ENCODE data around the gene ST14. TPM values are rescaled to one million over a fixed set of nuclear protein-coding genes. Genes with fewer than 3 reads are reported as not detected.

Gene ST14
- total and polyA plus RNA-seq, 2 donors (not counting 3 experiments of a cell fraction or from before 2014, with no cell fraction given): 0.08 TPM; not detected in 1

- Histone ChIP-seq H3K27ac (ENCODE audit: insufficient read depth, low read depth, low read length) (no peak overlapping the region), H3K4me1 (ENCODE audit: control insufficient read depth, extremely low read depth, insufficient read depth, low read length) (no peaks in the 10 kb centered on the region), H3K27me3 (ENCODE audit: control insufficient read depth in 2 of 2, insufficient read depth in 2 of 2, low read length in 2 of 2) (no peaks in the 10 kb centered on the region), H3K36me3 (ENCODE audit: control insufficient read depth in 2 of 2, extremely low read depth in 1 of 2, insufficient read depth in 2 of 2, low read length in 2 of 2) (no peaks in the 10 kb centered on the region), H3K9me1 (replicated peaks; ENCODE audit: control insufficient read depth, extremely low read depth, insufficient read depth, low read length) (no peaks in the 10 kb centered on the region), H3K9me3 (replicated peaks; ENCODE audit: control insufficient read depth, insufficient read depth, low read length) (no peaks in the 10 kb centered on the region), H3K79me2 (ENCODE audit: control insufficient read depth, insufficient read depth, low read length) (no peaks in the 10 kb centered on the region), H3K9ac (replicated peaks; ENCODE audit: extremely low read depth, insufficient read depth, low read length) (no peak overlapping the region), H3K4me3 (replicated peaks in 1 of 3; ENCODE audit: insufficient read depth in 1 of 3, low read depth in 1 of 3, low read length in 3 of 3) (no peak overlapping the region), H2AFZ (ENCODE audit: low read depth, low read length) (no peak overlapping the region), H3K4me2 (ENCODE audit: insufficient read depth, low read length) (no peak overlapping the region), H4K20me1 (replicated peaks; ENCODE audit: control insufficient read depth, extremely low read depth, insufficient read depth, low read length) (no peaks in the 10 kb centered on the region)
- dilution Hi-C loops (cut with MboI; ENCODE audit: extremely low pct_ligation_motif_present, low sequenced_read_pairs) (no loop called here), intact Hi-C loops (cut with micrococcal nuclease) (no loop called here)
- DNase-seq (ENCODE audit: low read depth, low spot score) (no peak), FAIRE-seq (no peak)
- no TSS peak for BruUV-seq (replicated peaks)
- TF ChIP-seq MYC (IDR thresholded peaks at IDR 0.05; ENCODE audit: low read depth, low read length) (no peak), EZH2 (IDR thresholded peaks at IDR 0.05; ENCODE audit: borderline replicate concordance, low read depth, low read length, severe bottlenecking) (no peak), POLR2A (IDR thresholded peaks at IDR 0.05; ENCODE audit: low read depth, low read length) (no peak)
- TF ChIP-seq, protein P1, sequence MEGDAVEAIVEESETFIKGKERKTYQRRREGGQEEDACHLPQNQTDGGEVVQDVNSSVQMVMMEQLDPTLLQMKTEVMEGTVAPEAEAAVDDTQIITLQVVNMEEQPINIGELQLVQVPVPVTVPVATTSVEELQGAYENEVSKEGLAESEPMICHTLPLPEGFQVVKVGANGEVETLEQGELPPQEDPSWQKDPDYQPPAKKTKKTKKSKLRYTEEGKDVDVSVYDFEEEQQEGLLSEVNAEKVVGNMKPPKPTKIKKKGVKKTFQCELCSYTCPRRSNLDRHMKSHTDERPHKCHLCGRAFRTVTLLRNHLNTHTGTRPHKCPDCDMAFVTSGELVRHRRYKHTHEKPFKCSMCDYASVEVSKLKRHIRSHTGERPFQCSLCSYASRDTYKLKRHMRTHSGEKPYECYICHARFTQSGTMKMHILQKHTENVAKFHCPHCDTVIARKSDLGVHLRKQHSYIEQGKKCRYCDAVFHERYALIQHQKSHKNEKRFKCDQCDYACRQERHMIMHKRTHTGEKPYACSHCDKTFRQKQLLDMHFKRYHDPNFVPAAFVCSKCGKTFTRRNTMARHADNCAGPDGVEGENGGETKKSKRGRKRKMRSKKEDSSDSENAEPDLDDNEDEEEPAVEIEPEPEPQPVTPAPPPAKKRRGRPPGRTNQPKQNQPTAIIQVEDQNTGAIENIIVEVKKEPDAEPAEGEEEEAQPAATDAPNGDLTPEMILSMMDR (IDR thresholded peaks at IDR 0.05; ENCODE audit: extremely low read depth in 1 of 2, insufficient read depth in 1 of 2, low read depth in 1 of 2, low read length in 2 of 2): no peak
- ChIA-PET CTCF (no interaction called here), POLR2A (no interaction called here)
These were observed 29.2 kb downstream of the ST14 start for GRCh38 chr11:130188585-130189347.

- H3K27me3 ChIP-seq (ENCODE audit: control insufficient read depth in 2 of 2, insufficient read depth in 2 of 2, low read length in 2 of 2): no peaks in the 10 kb centered on the region
- no peaks in the 10 kb centered on the region for H3K4me1 ChIP-seq (ENCODE audit: control insufficient read depth, extremely low read depth, insufficient read depth, low read length)
- POLR2A ChIA-PET: no interaction called here
- no peaks in the 10 kb centered on the region for H3K36me3 ChIP-seq (ENCODE audit: control insufficient read depth in 2 of 2, extremely low read depth in 1 of 2, insufficient read depth in 2 of 2, low read length in 2 of 2)
- CTCF ChIA-PET: no interaction called here
- H3K79me2 ChIP-seq (ENCODE audit: control insufficient read depth, insufficient read depth, low read length): no peaks in the 10 kb centered on the region
- intact Hi-C loops (cut with micrococcal nuclease) (no loop called here), dilution Hi-C loops (cut with MboI; ENCODE audit: extremely low pct_ligation_motif_present, low sequenced_read_pairs) (no loop called here)
- no peak for FAIRE-seq
- H3K4me2 ChIP-seq (ENCODE audit: insufficient read depth, low read length): no peak overlapping the region
- no peaks in the 10 kb centered on the region for H4K20me1 ChIP-seq (replicated peaks; ENCODE audit: control insufficient read depth, extremely low read depth, insufficient read depth, low read length)
- no peak overlapping the region for H3K27ac ChIP-seq (ENCODE audit: insufficient read depth, low read depth, low read length)
- TF ChIP-seq FOS (IDR thresholded peaks at IDR 0.05; ENCODE audit: borderline replicate concordance, insufficient read depth, low read length) (no peak), JUN (IDR thresholded peaks at IDR 0.05; ENCODE audit: borderline replicate concordance, insufficient read depth, insufficient read length, low read depth) (no peak), EZH2 (IDR thresholded peaks at IDR 0.05; ENCODE audit: borderline replicate concordance, low read depth, low read length, severe bottlenecking) (no peak), GATA2 (IDR thresholded peaks at IDR 0.05; ENCODE audit: insufficient read depth, insufficient read length, low read depth, low read length) (no peak), POLR2A (IDR thresholded peaks at IDR 0.05; ENCODE audit: low read depth, low read length) (no peak), POLR2AphosphoS5 (IDR thresholded peaks at IDR 0.05; ENCODE audit: insufficient read depth, low read depth, low read length) (no peak), MYC (IDR thresholded peaks at IDR 0.05; ENCODE audit: low read depth, low read length) (no peak)
- TF ChIP-seq, protein P2, sequence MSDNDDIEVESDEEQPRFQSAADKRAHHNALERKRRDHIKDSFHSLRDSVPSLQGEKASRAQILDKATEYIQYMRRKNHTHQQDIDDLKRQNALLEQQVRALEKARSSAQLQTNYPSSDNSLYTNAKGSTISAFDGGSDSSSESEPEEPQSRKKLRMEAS (IDR thresholded peaks at IDR 0.05; ENCODE audit: insufficient read depth, insufficient read length): no peak
- no peaks in the 10 kb centered on the region for H3K9me1 ChIP-seq (replicated peaks; ENCODE audit: control insufficient read depth, extremely low read depth, insufficient read depth, low read length)
- no TSS peak for BruUV-seq (replicated peaks)
- no peak overlapping the region for H3K4me3 ChIP-seq (replicated peaks in 1 of 3; ENCODE audit: insufficient read depth in 1 of 3, low read depth in 1 of 3, low read length in 3 of 3)
- H2AFZ ChIP-seq (ENCODE audit: low read depth, low read length): no peak overlapping the region
- no peaks in the 10 kb centered on the region for H3K9me3 ChIP-seq (replicated peaks; ENCODE audit: control insufficient read depth, insufficient read depth, low read length)
- no peak overlapping the region for H3K9ac ChIP-seq (replicated peaks; ENCODE audit: extremely low read depth, insufficient read depth, low read length)
- no peak for DNase-seq (ENCODE audit: low read depth, low spot score)
These were observed 30.1 kb downstream of the ST14 start for GRCh38 chr11:130189492-130190210.
